Measurements from ENCODE around the gene GBX1.

Gene GBX1

DNA sequence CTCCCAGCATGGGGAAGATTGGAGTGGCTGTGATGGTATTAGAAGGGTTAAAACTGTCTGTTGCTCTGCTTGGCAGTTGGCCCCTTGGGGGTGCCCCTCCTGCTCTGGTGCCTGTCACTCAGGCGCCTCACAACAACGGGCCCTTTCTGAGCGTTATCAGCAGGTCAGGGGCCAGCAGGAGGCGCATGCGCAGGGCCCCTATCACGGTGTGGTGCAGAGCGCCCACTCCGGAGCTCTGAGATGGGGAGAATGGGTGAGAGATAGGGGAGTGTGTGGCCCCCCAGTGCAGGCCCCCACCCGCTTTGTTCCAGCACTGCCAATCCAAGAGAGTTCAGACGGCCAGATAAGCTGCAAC is 24.8 kb downstream of the GBX1 start:
- H3K27me3 ChIP-seq (ENCODE audit: insufficient read depth, low read length, poor library complexity, severe bottlenecking), result no peaks in the 10 kb centered on the region
- H4K20me1 ChIP-seq (ENCODE audit: insufficient read depth, low read length, poor library complexity, severe bottlenecking), result no peaks in the 10 kb centered on the region
- H3K9ac ChIP-seq (ENCODE audit: low read depth, low read length, poor library complexity, severe bottlenecking), result no peak overlapping the region
- no peaks in the 10 kb centered on the region for H3K9me2 ChIP-seq (replicated peaks; ENCODE audit: low read depth, low read length)
- H3K9me3 ChIP-seq (ENCODE audit: insufficient read depth, low read depth, low read length), result no peaks in the 10 kb centered on the region
- H3K4me2 ChIP-seq (ENCODE audit: low read depth, low read length, poor library complexity, severe bottlenecking), result no peak overlapping the region
- no peak overlapping the region for H2AFZ ChIP-seq (ENCODE audit: low read length)
- H3K79me2 ChIP-seq (ENCODE audit: insufficient read depth, low read length), result no peaks in the 10 kb centered on the region
- no peaks in the 10 kb centered on the region for H3K4me1 ChIP-seq (ENCODE audit: insufficient read depth, low read length, poor library complexity, severe bottlenecking)
- peaks cover 12% of the 10 kb centered on the region; the same call in 1 of the 2 replicates for H3K36me3 ChIP-seq (ENCODE audit: insufficient read depth, low read length)
- TF ChIP-seq, protein P1, sequence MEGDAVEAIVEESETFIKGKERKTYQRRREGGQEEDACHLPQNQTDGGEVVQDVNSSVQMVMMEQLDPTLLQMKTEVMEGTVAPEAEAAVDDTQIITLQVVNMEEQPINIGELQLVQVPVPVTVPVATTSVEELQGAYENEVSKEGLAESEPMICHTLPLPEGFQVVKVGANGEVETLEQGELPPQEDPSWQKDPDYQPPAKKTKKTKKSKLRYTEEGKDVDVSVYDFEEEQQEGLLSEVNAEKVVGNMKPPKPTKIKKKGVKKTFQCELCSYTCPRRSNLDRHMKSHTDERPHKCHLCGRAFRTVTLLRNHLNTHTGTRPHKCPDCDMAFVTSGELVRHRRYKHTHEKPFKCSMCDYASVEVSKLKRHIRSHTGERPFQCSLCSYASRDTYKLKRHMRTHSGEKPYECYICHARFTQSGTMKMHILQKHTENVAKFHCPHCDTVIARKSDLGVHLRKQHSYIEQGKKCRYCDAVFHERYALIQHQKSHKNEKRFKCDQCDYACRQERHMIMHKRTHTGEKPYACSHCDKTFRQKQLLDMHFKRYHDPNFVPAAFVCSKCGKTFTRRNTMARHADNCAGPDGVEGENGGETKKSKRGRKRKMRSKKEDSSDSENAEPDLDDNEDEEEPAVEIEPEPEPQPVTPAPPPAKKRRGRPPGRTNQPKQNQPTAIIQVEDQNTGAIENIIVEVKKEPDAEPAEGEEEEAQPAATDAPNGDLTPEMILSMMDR (conservative IDR thresholded peaks at IDR 0.05; ENCODE audit: low read length), result no peak
- H3K4me3 ChIP-seq (ENCODE audit: low read length, poor library complexity, severe bottlenecking), result no peak overlapping the region
- no peaks in the 10 kb centered on the region for H3F3A ChIP-seq (ENCODE audit: low read depth)

DNA sequence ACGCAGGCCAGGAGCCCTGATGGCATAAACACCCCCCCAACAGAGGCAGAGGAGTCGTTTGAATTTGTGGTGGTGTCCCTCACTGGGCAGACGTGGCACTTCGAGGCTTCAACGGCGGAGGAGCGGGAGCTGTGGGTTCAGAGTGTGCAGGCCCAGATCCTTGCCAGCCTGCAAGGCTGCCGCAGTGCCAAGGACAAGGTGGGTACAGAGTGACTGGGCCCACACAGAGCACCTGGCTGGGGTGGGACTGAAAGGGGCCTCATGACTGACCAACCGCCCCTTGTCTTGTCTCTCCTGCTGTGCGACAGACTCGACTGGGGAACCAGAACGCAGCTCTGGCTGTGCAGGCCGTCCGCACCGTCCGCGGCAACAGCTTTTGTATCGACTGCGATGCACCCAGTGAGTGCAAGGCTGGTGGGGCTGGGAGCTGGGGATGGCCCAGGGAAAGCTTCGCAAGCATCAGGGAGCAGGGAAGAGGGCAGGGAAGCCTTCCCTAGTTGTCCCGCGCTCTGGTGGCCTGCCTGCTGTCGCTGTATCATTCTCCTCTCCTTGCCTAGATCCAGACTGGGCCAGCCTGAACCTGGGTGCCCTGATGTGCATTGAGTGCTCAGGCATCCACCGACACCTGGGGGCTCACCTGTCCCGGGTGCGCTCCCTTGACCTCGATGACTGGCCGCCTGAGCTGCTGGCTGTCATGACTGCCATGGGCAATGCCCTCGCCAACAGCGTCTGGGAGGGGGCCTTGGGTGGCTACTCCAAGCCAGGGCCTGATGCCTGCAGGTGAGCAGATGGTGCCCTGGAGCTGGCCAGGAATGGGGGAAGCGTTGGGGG is 25.4 kb downstream of the GBX1 start:
- Histone ChIP-seq H3K79me2 (ENCODE audit: insufficient read depth, low read length) (no peaks in the 10 kb centered on the region), H3K9me2 (replicated peaks; ENCODE audit: low read depth, low read length) (no peaks in the 10 kb centered on the region), H3K27me3 (ENCODE audit: insufficient read depth, low read length, poor library complexity, severe bottlenecking) (no peaks in the 10 kb centered on the region), H3K4me2 (ENCODE audit: low read depth, low read length, poor library complexity, severe bottlenecking) (no peak overlapping the region), H4K20me1 (ENCODE audit: insufficient read depth, low read length, poor library complexity, severe bottlenecking) (no peaks in the 10 kb centered on the region), H3F3A (ENCODE audit: low read depth) (no peaks in the 10 kb centered on the region), H3K4me1 (ENCODE audit: insufficient read depth, low read length, poor library complexity, severe bottlenecking) (no peaks in the 10 kb centered on the region), H3K4me3 (ENCODE audit: low read length, poor library complexity, severe bottlenecking) (no peak overlapping the region), H3K9ac (ENCODE audit: low read depth, low read length, poor library complexity, severe bottlenecking) (no peak overlapping the region), H2AFZ (ENCODE audit: low read length) (no peak overlapping the region), H3K9me3 (ENCODE audit: insufficient read depth, low read depth, low read length) (no peaks in the 10 kb centered on the region), H3K36me3 (ENCODE audit: insufficient read depth, low read length) (peaks cover 12% of the 10 kb centered on the region; the same call in 1 of the 2 replicates)
- TF ChIP-seq, protein P1 (conservative IDR thresholded peaks at IDR 0.05; ENCODE audit: low read length), result no peak
- TF ChIP-seq EZH2phosphoT487 (IDR thresholded peaks at IDR 0.05; ENCODE audit: borderline replicate concordance), result no peak

DNA sequence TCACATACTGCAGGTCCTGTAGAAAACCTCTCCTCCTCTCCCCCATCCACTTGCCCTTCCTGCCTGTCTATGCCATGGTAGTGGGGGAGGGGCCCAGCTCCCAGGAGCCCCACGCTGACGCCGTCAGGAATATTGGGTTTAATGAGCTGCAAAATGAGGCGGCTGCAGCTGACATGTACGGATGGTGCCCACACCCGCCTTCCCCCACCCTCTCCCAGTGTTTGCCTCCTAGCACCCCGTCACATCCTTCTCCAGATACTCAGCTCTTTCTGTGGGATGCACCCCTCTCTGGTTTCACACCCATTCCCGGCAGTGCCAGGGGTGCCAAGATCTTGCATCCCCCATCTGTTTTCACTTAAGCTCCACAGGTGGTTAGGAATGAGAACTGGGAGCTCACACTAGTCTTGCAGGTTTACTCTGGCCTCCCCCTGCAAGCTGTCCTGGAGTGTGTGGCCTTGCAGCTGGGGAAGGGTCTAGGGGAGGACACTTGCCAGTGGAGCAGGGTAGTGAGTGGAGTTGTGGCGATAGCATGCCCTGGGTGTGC is 26.1 kb downstream of the GBX1 start:
- H4K20me1 ChIP-seq (ENCODE audit: insufficient read depth, low read length, poor library complexity, severe bottlenecking), result no peaks in the 10 kb centered on the region

More for the DNA sequence above, 26.1 kb downstream of the GBX1 start:
- H3K9me2 ChIP-seq (replicated peaks; ENCODE audit: low read depth, low read length), result no peaks in the 10 kb centered on the region
- no peaks in the 10 kb centered on the region for H3K27me3 ChIP-seq (ENCODE audit: insufficient read depth, low read length, poor library complexity, severe bottlenecking)
- H2AFZ ChIP-seq (ENCODE audit: low read length), result no peak overlapping the region
- no peak overlapping the region for H3K9ac ChIP-seq (ENCODE audit: low read depth, low read length, poor library complexity, severe bottlenecking)
- no peaks in the 10 kb centered on the region for H3K4me1 ChIP-seq (ENCODE audit: insufficient read depth, low read length, poor library complexity, severe bottlenecking)
- H3K9me3 ChIP-seq (ENCODE audit: insufficient read depth, low read depth, low read length), result no peaks in the 10 kb centered on the region
- H3F3A ChIP-seq (ENCODE audit: low read depth), result no peaks in the 10 kb centered on the region
- no peak for TF ChIP-seq EZH2phosphoT487 (IDR thresholded peaks at IDR 0.05; ENCODE audit: borderline replicate concordance)
- TF ChIP-seq, protein P1 (conservative IDR thresholded peaks at IDR 0.05; ENCODE audit: low read length), result no peak
- H3K36me3 ChIP-seq (ENCODE audit: insufficient read depth, low read length), result peaks cover 13% of the 10 kb centered on the region; the same call in 1 of the 2 replicates
- H3K4me3 ChIP-seq (ENCODE audit: low read length, poor library complexity, severe bottlenecking), result no peak overlapping the region
- H3K4me2 ChIP-seq (ENCODE audit: low read depth, low read length, poor library complexity, severe bottlenecking), result no peak overlapping the region
- no peaks in the 10 kb centered on the region for H3K79me2 ChIP-seq (ENCODE audit: insufficient read depth, low read length)

Data from Loucy (cell line).